ENCODE measurements around the gene TRAPPC11. TPM values are rescaled to one million over a fixed set of nuclear protein-coding genes. Genes with fewer than 3 reads are reported as not detected.
A peak's percentile ranks its signal among the peaks of the same experiment; 100 is the strongest.

TRAPPC11 gene
- 10 to 100 TPM; 67.8 to 99.4 (median 83.9) TPM for total RNA-seq

DNA sequence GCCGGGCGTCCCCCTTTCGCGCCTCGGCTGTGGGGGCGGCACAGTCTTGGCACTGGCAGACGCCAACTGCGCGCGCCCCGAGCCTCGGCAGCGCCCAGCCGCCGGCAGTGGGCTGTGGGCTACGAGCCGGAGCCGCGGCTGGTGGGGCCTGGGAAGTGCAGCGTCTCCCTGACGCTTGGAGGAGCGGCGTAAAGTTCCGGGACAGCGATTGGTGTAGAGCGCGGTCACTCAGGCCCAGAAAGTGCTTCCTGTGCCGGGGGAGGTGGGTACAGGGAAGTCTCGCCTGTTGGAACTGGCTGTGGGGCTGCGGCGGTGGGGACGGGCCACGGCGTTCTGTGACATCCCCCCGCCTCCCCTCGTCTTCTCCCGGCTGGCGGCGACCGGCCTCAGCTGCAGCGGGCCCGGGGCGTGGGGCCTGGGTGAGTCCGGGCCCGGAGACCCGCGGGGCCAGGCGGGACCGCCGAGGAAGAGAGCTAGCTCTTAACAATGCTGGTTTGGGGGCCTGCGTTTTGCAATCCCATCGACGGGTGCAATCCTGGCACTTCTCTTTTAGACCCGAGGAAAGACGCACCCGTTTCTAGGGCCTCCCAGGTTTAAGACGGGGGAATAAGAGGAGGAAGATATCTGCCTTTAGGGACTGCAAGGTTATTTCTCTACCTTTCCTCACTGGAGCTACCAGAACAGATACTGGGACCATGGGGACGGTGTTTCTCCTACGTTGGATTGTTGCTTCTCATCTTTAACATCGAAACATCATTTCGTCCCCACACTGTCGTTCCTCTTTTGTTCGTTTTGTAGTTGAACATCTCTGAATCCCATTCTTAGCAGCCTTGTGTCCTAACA lies at the start of gene TRAPPC11, which contains the start of gene RWDD4:
TRAPPC11 (plus strand) TSS at position 265 of the 843 bp plus-strand sequence. CDS start 4,575 bp downstream, outside the sequence.
RWDD4 (minus strand) TSS at position 157 of the 843 bp plus-strand sequence. CDS start 233 bp downstream, outside the sequence.
- WGBS, 2 donors: 0 to 1% methylated on average over 17 to 29 of the region's 63 CpGs

DNA sequence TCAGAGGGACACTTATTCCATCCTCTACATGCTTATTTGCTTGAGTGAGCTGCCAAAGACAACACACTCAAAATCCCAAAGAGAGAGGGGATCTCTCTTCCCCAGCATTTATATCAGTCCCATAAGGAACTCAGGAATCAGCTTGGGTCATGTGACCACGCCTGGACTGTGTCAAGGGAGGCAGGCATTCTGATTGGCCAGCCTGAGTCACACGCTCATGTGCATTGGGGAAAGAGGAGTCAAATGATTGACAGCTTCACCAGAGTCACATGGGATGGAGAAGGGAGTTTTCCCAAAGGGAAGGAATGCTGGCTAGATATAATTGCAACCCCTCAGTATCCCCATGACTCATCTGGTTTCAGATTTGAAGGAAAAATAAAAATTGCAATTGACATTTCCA lies 49.1 kb upstream of the TRAPPC11 start:
- WGBS, 2 donors: 88 to 91% methylated on average over 2 of the region's 2 CpGs
- Histone ChIP-seq H3K9me3 (no peaks in the 10 kb centered on the region), H3K27me3 (no peaks in the 10 kb centered on the region), H3K27ac (peak overlapping the region in 2 of 4 donors; percentile 68 to 82), H3K4me3 (no peak overlapping the region), H3K4me1 (peaks cover 0 to 18% (median 2%) of the 10 kb centered on the region in 4 donors), H3K36me3 (no peaks in the 10 kb centered on the region)
- TF ChIP-seq, protein P1, sequence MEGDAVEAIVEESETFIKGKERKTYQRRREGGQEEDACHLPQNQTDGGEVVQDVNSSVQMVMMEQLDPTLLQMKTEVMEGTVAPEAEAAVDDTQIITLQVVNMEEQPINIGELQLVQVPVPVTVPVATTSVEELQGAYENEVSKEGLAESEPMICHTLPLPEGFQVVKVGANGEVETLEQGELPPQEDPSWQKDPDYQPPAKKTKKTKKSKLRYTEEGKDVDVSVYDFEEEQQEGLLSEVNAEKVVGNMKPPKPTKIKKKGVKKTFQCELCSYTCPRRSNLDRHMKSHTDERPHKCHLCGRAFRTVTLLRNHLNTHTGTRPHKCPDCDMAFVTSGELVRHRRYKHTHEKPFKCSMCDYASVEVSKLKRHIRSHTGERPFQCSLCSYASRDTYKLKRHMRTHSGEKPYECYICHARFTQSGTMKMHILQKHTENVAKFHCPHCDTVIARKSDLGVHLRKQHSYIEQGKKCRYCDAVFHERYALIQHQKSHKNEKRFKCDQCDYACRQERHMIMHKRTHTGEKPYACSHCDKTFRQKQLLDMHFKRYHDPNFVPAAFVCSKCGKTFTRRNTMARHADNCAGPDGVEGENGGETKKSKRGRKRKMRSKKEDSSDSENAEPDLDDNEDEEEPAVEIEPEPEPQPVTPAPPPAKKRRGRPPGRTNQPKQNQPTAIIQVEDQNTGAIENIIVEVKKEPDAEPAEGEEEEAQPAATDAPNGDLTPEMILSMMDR (IDR thresholded peaks at IDR 0.05): no peak
- no peak for TF ChIP-seq POLR2A (IDR thresholded peaks at IDR 0.05)
- TF ChIP-seq EP300 (IDR thresholded peaks at IDR 0.05): no peak
- no peak for DNase-seq (ENCODE audit: low spot score in 2 of 2)

More for the DNA sequence above, at the start of gene TRAPPC11, which contains the start of gene RWDD4:
- no peaks in the 10 kb centered on the region for H3K27me3 ChIP-seq
- no peaks in the 10 kb centered on the region for H3K9me3 ChIP-seq
- TF ChIP-seq EP300 (IDR thresholded peaks at IDR 0.05): peak in 1 of 2 donors; percentile 93
- TF ChIP-seq POLR2A (IDR thresholded peaks at IDR 0.05): peak; percentile 86 to 95
- TF ChIP-seq, protein P1 (IDR thresholded peaks at IDR 0.05): peak in 4 of 5 experiments; percentile 16 to 87 (median 54)
- peaks cover 0 to 22% (median 0%) of the 10 kb centered on the region in 3 donors for H3K36me3 ChIP-seq
- H3K27ac ChIP-seq: peak within 1 kb of the TSS; percentile 83 to 98 (median 96)
- H3K4me3 ChIP-seq: peak within 1 kb of the TSS; percentile 63 to 93 (median 82)
- peaks cover 0 to 43% (median 16%) of the 10 kb centered on the region in 4 donors for H3K4me1 ChIP-seq
- peak; percentile 92 to 96 for DNase-seq (ENCODE audit: low spot score in 2 of 2)

DNA sequence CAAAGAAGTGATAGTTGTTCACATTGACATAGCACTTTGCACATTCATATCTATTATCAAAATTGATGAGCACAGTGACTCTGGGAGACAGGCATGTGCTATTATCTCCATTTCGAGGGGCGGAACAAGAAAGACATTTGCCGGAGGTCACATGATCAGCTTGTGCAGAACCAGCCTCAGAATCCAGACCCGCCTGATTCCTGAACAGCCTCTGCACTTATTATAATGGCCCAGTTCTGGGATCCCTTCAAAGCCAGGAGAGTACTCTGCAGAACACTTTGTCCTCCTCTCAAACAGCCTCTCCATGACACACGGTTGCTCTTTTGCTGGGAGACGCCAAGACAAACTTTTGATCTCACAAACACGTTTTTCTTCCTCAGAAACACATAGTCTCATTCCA lies 48.5 kb upstream of the TRAPPC11 start:
- DNase-seq (ENCODE audit: low spot score in 2 of 2): peak in 1 of 2 donors; percentile 61
- Histone ChIP-seq H3K4me3 (no peak overlapping the region), H3K4me1 (peaks cover 0 to 18% (median 2%) of the 10 kb centered on the region in 4 donors), H3K9me3 (no peaks in the 10 kb centered on the region), H3K27ac (peak overlapping the region in 2 of 4 donors; percentile 68 to 82), H3K36me3 (no peaks in the 10 kb centered on the region), H3K27me3 (no peaks in the 10 kb centered on the region)
- TF ChIP-seq EP300 (IDR thresholded peaks at IDR 0.05) (peak in 1 of 2 donors; percentile 81), POLR2A (IDR thresholded peaks at IDR 0.05) (no peak)
- TF ChIP-seq, protein P1 (IDR thresholded peaks at IDR 0.05): no peak
- WGBS, 2 donors: 51 to 53% methylated on average over 7 of the region's 7 CpGs

DNA sequence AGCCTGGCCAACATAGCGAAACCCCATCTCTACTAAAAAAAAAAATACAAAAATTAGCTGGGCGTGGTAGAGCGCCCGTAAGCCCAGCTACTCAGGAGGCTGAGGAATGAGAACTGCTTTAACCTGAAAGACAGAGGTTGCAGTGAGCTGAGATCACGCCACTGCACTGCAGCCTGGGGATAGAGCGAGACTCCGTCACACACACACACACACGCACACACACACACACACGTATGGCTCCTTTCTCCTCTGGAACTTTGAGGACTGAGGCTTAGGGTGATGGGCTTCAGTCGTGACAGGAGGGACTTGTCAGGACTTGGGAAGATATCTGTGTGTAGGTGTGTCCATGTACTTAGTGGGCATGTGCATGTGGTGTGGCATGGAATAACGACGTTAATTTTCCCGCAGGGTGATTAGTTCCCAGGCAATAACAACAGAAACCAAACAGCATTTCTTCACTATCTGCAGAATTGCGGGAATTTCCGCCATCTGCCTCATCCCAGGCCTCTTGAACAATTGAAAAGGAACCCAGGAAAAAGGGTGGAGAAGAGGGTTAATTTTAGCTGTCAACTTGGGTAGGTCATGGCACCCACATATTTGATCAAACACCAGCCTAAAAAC lies 47.8 kb upstream of the TRAPPC11 start:
- Histone ChIP-seq H3K4me1 (peaks cover 0 to 18% (median 2%) of the 10 kb centered on the region in 4 donors), H3K9me3 (no peaks in the 10 kb centered on the region), H3K27ac (peak overlapping the region in 2 of 4 donors; percentile 54 to 82), H3K27me3 (no peaks in the 10 kb centered on the region), H3K36me3 (no peaks in the 10 kb centered on the region), H3K4me3 (no peak overlapping the region)
- TF ChIP-seq POLR2A (IDR thresholded peaks at IDR 0.05) (no peak), EP300 (IDR thresholded peaks at IDR 0.05) (no peak)
- TF ChIP-seq, protein P1 (IDR thresholded peaks at IDR 0.05): no peak
- 75 to 80% methylated on average over 15 of the region's 15 CpGs for WGBS, 2 donors
- DNase-seq (ENCODE audit: low spot score in 2 of 2): no peak
